ENCODE data around the gene RPL29. TPM values are rescaled to one million over a fixed set of nuclear protein-coding genes. Genes with fewer than 3 reads are reported as not detected.

Gene RPL29
- total RNA-seq, 1 donor from 2014 or later: 765 TPM

DNA sequence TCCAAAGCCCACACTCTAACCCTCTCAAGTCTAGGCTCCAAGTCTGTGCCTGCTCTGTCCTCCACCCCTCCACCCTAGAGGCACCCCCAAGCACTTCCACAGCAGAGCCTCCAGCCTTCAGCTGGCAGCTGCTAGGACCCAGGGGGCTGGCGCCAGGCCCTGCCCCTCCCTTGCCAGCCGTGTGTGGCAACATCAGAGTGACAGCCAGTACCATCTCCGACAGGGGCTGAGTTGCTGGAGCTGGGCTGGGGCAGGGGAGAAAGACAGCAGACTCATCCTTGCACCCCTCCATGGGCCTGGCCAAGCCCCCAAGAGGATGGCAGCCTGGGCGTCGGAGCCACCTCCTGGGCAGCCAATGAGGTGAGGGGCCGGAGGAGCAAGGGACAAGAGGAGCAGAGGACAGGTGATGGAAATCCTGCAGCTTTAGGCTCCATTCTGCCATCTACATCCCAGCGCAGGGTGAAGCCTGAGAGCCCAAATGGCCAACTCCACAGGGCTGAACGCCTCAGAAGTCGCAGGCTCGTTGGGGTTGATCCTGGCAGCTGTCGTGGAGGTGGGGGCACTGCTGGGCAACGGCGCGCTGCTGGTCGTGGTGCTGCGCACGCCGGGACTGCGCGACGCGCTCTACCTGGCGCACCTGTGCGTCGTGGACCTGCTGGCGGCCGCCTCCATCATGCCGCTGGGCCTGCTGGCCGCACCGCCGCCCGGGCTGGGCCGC, 40.4 kb downstream of the RPL29 start, which contains the start of gene GPR62:
TSS of gene GPR62 (plus strand) at position 207 of the 718 bp plus-strand sequence. CDS start at position 479, 272 bp downstream.
- Histone ChIP-seq H3K27me3 (ENCODE audit: low read depth) (peaks cover 13% of the 10 kb centered on the region), H3K36me3 (peaks cover 9% of the 10 kb centered on the region), H3K9me3 (no peaks in the 10 kb centered on the region), H3K27ac (peak within 1 kb of the TSS; percentile 60), H3K4me3 (peak within 1 kb of the TSS; percentile 53), H3K4me1 (peaks cover 21% of the 10 kb centered on the region)
- TF ChIP-seq CTCF (IDR thresholded peaks at IDR 0.05): no peak
- no peak for DNase-seq
- ATAC-seq: no peak
- intact Hi-C loops (cut with DNase I): no loop called here

GRCh38 chr3:51954713-51955112, 41.0 kb downstream of the RPL29 start:
- no peak for DNase-seq
- Histone ChIP-seq H3K9me3 (no peaks in the 10 kb centered on the region), H3K27ac (no peak overlapping the region), H3K4me1 (peaks cover 21% of the 10 kb centered on the region), H3K27me3 (ENCODE audit: low read depth) (peaks cover 13% of the 10 kb centered on the region), H3K4me3 (no peak overlapping the region), H3K36me3 (peaks cover 5% of the 10 kb centered on the region)
- ATAC-seq: no peak
- no peak for TF ChIP-seq CTCF (IDR thresholded peaks at IDR 0.05)
- intact Hi-C loops (cut with DNase I): no loop called here

DNA sequence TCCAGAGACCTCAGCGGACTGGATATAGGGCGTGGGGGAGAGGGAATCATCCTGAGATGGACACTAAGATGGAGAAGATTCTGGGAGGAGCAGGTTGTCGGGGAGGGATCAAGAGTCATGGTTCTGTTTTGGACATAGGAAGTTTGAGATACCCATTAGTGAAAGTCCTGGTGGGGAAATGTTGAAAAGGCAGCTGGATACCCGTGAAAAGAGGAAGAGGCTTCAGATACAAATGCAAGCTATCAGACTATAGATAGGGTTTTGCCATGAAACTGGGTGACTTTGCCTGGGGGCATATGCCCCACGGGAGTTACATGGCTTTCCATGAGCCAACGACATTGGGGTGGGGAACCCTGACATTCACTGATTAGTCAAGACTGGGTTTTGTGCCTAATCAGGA, 41.6 kb downstream of the RPL29 start:
- no peak for TF ChIP-seq CTCF (IDR thresholded peaks at IDR 0.05)
- H3K27me3 ChIP-seq (ENCODE audit: low read depth): peaks cover 13% of the 10 kb centered on the region
- ATAC-seq (no peak), DNase-seq (no peak)
- intact Hi-C loops (cut with DNase I): no loop called here
- H3K36me3 ChIP-seq: peaks cover 8% of the 10 kb centered on the region
- H3K9me3 ChIP-seq: no peaks in the 10 kb centered on the region
- H3K4me1 ChIP-seq: peaks cover 21% of the 10 kb centered on the region
- no peak overlapping the region for H3K27ac ChIP-seq
- no peak overlapping the region for H3K4me3 ChIP-seq

DNA sequence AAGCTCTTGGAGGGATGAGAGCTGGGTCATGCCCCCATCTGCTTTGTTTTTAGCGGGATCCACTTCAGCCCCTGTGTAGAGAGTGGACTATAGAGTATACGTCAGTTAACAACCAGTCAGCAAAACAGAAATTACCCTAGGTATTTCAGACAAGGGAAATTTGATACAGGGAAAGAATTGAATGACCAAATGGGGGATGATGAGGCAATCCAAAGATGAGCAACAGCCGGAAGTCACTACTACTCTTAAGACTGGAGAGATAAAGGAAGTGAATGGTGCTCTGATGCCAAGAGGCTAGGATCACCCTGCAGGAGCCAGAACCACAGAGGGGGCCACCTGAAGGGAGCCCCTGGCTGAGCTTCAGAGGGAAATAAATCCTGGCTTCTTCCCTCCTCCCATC, 42.2 kb downstream of the RPL29 start:
- Histone ChIP-seq H3K9me3 (no peaks in the 10 kb centered on the region), H3K4me1 (peaks cover 21% of the 10 kb centered on the region), H3K27me3 (ENCODE audit: low read depth) (peaks cover 13% of the 10 kb centered on the region), H3K36me3 (peaks cover 11% of the 10 kb centered on the region), H3K4me3 (no peak overlapping the region), H3K27ac (no peak overlapping the region)
- TF ChIP-seq CTCF (IDR thresholded peaks at IDR 0.05): no peak
- ATAC-seq: no peak
- DNase-seq: no peak
- intact Hi-C loops (cut with DNase I): no loop called here

DNA sequence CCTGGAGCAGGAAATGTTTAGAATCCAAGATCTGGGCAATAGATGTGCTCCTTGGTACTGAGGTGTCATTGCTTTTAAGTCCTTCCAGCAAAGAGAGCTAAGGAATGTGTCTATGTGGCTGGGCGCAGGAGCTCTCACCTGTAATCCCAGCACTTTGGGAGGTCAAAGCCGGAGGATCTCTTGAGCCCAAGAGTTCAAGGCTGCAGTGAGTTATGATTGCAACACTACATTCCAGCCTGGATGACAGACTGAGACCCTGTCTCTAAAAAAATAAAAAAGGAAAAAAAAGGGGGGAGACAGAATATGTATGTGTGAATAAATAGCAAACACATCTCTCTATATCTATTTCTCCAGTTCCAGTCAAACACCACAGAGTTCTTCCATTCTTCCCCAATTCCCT, 44.8 kb downstream of the RPL29 start:
- Histone ChIP-seq H3K4me3 (no peak overlapping the region), H3K4me1 (peaks cover 9% of the 10 kb centered on the region), H3K36me3 (peaks cover 17% of the 10 kb centered on the region), H3K27me3 (ENCODE audit: low read depth) (peaks cover 7% of the 10 kb centered on the region), H3K27ac (no peak overlapping the region), H3K9me3 (no peaks in the 10 kb centered on the region)
- TF ChIP-seq CTCF (IDR thresholded peaks at IDR 0.05): no peak
- intact Hi-C loops (cut with DNase I): no loop called here
- ATAC-seq: no peak
- no peak for DNase-seq

All from lower lobe of right lung (tissue), 2 donors.